ENCODE data around the gene DEFB129.
"Not testable (repeated sequence)": the region's sequence is repeated elsewhere in the genome, so short reads cannot be mapped to it uniquely, and the experiment has no call there.

DEFB129 gene, protein sequence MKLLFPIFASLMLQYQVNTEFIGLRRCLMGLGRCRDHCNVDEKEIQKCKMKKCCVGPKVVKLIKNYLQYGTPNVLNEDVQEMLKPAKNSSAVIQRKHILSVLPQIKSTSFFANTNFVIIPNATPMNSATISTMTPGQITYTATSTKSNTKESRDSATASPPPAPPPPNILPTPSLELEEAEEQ

DNA sequence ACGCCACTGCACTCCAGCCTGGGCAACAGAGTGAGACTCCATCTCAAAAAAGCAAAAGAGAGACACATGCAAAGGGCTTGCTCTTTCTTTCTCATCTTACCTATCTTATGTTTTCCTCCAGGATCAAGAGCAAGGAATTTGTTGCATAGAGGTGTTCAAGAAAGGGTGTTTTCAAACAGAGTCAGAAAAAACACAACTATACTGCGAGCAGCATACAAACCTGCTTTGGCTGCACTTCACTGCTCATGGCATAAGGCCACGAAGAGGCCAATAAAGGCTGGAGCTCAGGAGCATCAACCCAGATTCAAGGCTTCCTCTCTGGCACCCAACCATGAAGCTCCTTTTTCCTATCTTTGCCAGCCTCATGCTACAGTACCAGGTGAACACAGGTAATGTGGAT, at the start of gene DEFB129:
TSS of gene DEFB129 (plus strand) at position 301 of the 400 bp plus-strand sequence. CDS start at position 332, 31 bp downstream.
- DNase-seq (ENCODE audit: low read depth in 1 of 2, low spot score in 1 of 2), result no peak

DNA sequence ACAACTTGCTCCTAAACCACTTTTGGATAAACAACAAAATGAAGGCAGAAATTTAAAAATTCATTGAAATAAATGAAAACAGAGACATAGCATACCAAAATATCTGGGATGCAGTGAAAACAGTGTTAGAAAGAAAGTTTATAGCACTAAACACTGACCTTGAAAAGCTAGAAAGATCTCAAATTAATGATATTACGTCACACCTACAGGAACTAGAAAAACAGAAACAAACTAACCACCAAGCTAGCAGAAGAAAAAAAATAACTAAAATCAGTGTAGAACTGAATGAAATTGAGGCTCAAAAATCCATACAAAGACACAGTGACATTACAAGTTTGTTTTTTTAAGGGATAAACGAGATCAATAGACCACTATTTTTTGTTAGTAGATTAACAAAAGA, 42.8 kb upstream of the DEFB129 start:
- DNase-seq (ENCODE audit: low read depth in 1 of 2, low spot score in 1 of 2), result no peak

DNA sequence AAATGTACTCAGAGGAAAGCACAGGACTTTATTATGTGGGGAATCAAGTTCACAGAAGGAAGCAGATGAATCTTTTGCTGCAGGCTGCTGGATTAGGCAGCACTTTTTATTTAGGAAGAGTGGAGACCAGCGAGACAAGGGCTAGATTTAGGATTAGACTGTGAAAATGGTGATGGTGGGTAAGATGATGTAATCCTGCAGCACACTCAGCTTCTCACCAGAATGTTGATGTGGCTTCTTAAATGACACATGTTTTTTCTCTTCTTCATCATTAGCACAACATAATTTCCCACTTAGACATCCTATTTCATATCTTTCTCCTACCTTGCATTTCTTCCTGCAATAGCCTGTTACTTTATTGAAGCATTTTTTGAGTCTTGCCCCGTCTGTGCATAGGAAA, 39.3 kb upstream of the DEFB129 start:
- DNase-seq (ENCODE audit: low read depth in 1 of 2, low spot score in 1 of 2), result no peak

DNA sequence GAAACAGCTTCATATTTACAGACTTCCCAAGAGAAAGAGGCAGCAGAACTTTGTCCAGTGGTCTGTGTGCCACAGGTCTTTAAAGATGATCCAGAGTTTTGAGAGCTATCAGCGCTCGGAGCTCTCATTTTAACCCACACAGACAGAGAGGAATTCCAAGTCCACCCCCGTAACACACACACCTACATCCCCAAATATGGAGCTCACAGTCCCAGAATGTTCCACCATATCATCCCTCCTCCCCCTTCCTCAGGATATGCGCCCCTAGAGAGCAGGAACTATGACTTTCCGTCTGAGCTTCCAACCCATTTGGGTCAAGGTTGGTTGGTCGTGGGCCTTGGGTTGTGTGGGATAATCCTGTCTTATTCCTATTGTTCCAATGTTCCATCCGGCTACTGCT, 37.4 kb upstream of the DEFB129 start, which contains the start of gene DEFB128:
TSS of gene DEFB128 (minus strand) at position 101 of the 400 bp plus-strand sequence. CDS start at position 13, 88 bp downstream.
- DNase-seq (ENCODE audit: low read depth in 1 of 2, low spot score in 1 of 2), result no peak

DNA sequence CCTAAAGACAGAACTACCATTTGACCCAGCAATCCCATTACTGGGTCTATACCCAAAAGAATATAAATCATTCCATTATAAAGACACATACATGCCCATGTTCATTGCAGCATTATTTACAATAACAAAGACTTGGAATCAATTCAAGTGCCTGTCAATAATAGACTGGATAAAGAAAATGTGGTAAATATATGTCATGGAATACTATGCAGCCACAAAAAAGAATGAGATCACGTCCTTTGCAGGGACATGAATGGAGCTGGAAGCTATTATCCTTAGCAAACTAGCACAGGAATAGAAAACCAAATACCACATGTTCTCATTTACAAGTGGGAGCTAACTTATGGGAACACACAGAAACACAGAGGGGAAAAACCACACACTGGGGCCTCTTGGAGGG, 28.8 kb upstream of the DEFB129 start:
- DNase-seq (ENCODE audit: low read depth in 1 of 2, low spot score in 1 of 2), result no peak

DNA sequence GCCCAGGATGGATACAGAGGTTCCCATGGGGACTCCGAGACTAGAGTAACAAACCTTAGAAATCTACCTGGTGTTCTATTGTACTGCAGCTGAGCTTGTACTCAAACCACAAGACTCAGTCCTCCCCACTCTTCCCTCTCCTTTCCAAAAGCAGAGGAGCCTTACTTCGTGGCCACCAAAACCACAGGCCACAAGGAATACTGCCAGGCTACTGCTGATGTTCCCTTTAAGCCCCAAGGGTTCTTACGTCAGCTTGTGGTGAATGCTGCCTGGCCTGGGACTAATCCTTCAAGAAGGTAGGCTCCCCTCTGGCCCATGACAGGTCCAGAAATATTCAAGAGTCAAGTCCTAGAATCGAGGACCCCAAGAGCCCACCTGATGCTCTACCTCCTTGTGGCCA, 27.1 kb upstream of the DEFB129 start:
- no peak for DNase-seq (ENCODE audit: low read depth in 1 of 2, low spot score in 1 of 2)

DNA sequence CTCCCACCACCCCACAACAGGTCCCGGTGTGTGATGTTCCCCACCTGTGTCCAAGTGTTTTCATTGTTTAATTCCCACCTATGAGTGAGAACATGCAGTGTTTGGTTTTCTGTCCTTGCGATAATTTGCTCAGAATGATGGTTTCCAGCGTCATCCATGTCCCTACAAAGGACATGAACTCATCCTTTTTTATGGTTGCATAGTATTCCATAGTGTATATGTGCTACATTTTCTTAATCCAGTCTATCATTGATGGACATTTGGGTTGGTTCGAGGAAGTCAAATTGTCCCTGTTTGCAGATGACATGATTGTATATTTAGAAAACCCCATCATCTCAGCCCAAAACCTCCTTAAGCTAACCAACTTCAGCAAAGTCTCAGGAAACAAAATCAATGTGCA, 23.4 kb upstream of the DEFB129 start:
- DNase-seq (ENCODE audit: low read depth in 1 of 2, low spot score in 1 of 2), result not testable (repeated sequence)

DNA sequence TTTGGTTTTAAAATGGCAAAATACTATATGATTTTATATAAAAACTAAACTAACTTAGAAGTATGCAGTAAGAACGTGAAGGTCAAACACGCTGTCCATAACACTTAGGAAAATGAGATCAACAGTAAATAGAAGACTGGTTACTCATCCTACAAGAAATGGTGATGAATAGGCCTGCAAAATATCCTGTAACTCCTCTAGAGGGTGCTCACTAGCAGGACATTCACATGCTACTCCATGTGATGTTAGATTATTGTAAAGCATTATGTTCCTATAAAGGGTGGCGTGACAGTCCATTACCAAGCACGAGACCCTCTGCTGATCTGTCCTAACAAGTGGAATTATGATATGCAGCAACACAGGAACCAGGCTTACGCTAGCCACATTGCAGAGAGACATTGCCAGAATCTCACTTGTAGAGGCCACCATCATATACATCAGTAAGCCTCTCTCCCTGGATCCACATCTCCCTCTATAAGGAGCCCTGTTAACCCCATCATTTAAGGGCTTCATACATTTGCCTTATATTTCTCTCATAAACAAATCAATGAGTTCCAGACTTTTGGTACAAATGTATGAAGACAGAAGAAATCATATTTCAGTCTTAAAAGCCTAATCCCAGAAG, 18.0 kb upstream of the DEFB129 start:
- DNase-seq (ENCODE audit: low read depth in 1 of 2, low spot score in 1 of 2), result peak in 1 of 2 donors; percentile 10

DNA sequence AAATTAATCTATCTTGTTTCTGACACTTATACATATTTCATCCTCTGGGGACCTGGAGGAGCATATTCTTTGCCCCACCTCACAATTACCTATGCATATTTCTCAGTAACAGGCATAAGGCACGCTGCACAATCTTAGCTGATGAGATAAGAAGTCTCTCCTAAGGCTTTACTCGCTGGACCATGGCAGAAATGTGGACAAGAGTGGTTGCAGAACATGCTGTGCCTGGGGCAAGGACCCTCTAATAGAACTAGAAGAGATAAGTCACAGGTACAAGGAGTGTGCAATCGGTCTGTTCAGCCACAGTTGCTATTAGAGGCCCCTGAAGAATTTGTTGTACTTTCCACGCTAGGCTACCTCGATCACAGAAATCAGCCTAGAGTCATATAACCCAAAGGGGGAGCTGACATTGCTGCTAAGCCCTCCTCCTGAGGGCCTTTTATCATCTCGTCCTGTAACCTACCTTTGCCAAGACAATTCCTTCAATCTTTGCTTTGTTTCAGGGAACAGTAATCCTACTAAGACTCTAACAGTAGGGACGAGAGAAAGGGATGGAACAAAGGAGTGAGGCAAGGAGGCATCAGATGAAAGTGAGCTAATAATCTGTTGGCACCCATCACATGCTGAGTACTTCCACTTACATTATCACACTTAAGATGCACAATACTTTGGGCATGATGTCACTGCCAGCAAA, 16.1 kb upstream of the DEFB129 start:
- DNase-seq (ENCODE audit: low read depth in 1 of 2, low spot score in 1 of 2), result no peak

DNA sequence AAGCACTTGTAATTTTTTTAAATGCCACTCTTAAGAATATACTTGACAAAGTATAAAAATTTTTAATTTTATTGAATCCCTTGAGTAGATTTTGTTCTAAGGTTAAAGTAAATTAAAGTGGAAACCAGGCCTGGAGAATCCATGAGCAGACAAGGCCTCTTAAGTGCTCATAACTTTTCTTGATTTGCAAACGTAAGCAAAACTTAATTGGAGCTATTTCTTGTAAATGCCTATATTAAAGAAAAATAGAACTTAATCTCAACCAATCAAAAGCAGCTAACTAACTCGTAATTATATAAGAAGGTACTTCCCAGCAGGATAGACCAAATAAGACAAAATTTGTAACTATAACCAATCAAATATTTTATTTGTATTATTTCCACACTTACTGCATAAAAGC, 12.7 kb upstream of the DEFB129 start:
- DNase-seq (ENCODE audit: low read depth in 1 of 2, low spot score in 1 of 2), result no peak

DNA sequence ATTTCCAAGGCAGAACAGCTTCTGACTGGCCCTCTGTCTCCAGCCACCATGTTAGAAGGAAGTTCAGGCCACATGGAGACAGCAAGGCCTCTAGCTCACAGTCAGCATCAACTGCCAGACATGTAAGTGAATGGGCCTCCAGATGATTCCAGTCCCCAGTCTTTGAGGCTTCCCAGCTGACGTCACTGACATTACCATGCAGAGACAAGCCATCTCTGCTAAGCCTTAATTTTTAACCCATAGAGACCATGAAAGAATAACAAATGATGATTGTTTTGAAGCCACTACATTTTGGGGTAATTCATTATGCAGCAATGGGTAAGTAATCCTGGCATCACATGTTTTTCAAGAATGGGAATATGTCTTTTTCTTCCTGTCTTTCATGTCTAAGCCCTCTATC, 11.3 kb upstream of the DEFB129 start:
- DNase-seq (ENCODE audit: low read depth in 1 of 2, low spot score in 1 of 2), result no peak

DNA sequence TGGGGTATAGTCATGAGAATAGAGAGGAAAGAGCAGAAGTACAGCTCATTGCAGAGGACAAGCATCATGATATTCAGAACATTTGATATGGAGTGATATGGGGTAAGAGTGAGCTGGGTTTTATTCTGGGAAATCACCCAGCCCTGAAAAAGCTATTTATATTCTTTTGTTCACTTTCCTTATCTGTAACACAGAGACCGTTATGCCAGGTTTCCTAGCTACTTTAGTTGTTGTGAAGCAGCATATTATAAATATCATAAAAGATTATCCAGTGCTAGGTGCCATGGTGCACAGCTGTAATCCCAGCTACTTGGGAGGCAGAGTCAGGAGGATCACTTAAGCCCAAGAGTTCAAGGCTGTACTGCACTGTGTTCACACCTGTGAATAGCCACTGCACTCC, 9.8 kb upstream of the DEFB129 start:
- no peak for DNase-seq (ENCODE audit: low read depth in 1 of 2, low spot score in 1 of 2)

DNA sequence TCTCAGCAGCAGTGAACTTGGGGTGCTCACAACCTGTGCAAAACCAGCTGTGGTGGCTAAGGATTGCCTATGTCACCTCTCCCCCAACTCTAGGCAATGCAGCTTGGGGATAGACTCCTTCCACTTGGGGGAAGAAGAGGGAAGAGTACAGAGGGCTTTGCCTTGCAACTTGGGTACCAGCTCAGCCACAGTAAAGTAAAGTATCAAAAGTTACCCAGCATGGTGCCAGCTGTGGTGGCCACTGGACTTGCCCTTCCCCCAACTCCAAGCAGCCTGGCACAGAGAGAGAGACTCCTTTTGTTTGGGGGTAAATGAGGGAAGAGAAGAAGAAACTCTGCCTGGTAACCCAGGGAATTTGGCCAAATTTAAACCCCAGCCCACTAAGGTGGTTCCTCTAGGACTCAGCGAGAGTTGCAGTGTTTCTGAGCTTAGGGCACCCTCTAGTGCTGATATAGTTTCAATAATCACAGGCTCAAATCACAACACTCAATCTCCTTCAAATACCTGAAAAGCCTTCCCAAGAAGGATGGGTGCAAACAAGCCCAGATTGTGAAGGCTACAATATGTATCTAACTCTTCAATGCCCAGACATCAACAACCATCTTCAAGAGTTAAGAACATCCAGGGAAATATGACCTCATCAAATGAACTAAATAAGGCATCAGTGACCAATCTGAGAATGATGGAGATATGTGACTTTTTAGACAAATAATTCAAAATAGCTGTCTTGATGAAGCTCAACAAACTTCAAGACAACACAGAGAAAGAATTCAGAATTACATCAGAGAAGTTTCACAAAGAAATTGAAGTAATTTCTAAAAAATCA, 7.6 kb upstream of the DEFB129 start:
- DNase-seq (ENCODE audit: low read depth in 1 of 2, low spot score in 1 of 2), result no peak

DNA sequence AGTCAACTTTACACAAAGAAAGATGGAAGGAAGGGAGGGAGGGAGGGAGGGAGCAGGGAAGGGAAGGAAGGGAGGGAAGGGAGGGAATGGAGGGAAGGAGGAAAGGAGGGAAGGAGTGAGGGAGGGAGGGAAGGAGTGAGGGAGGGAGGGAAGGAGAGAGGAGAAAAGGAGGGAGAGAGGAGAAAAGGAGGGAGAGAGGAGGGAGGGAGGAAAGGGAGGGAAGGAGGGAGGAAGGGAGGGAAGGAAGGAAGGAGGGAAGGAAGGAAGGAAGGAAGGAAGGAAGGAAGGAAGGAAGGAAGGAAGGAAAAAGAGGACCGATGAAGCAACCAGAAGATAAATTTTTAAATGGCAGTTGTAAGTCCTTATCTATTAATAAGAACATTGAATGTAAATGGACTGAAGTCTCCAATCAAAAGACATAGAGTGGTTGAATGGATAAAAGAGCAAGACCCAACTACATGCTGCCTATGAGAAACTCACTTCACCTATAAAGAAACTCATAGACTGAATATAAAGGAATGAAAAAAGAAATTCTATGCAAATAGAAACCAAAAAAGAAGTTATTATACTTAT, 5.7 kb upstream of the DEFB129 start:
- no peak for DNase-seq (ENCODE audit: low read depth in 1 of 2, low spot score in 1 of 2)

DNA sequence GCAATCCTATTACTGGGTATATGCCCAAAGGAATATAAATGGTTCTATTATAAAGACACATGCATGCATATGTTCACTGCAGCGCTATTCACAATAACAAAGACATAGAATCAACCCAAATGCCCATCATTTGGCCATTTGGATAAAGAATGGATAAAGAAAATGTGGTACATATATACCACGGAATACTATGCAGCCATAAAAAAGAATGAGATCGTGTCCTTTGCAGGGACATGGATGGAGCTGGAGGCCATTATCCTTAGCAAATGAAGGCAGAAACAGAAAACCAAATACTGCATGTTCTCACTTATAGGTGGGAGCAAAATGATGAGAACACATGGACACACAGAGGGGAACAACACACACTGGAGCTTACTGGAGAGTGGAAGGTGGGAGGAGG, 1.2 kb upstream of the DEFB129 start:
- DNase-seq (ENCODE audit: low read depth in 1 of 2, low spot score in 1 of 2), result not testable (repeated sequence)

DNA sequence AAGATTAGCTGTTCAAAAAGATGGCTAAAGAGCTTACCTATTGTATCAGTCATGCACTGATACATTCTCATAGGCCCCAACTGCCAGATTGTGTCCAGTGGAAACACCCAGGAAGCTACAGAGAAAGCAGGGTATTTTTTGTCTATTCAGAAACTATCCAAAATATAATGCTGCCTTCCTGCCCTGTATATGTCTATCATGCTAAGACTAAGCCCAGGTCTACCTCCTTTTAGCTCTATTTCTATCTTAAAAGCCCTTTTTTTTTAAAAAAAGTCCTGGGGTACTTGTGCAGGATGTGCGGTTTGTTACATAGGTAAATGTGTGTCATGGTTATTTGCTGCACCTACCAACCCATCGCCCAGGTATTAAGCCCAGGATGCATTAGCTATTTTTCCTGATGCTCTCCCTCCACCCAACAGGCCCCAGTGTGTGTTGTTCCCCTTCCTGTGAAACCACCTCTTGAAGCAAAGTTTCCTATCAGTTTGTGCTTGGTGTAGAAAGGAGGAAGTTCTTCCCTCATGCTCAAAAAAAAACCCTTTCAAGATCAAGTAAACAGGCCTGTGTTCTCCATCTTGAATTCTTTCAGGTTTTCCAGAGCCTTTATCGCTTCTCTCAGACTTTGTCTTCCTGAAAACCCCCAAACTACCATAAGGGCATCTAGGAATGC, 514 bp downstream of the DEFB129 start:
- DNase-seq (ENCODE audit: low read depth in 1 of 2, low spot score in 1 of 2), result no peak

DNA sequence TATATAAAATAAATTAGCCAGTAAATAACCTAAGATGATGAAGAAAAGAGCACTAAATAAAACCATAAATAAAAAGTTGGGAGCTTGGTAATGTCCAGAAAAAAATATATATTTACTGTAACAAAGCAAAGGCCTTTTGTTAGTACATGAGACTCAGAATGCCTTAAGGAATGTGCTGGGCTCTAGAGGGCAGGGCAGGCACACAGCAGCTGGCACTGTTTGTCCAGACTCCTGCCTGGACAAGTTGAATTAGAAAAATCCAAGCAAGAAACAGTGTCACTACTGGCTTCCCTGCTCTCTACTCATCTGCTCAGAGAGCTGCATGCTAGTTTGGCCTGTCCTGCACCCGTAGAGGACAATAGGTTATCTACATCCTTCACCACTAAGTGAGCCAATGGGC, 8.8 kb downstream of the DEFB129 start:
- DNase-seq (ENCODE audit: low read depth in 1 of 2, low spot score in 1 of 2), result no peak

DNA sequence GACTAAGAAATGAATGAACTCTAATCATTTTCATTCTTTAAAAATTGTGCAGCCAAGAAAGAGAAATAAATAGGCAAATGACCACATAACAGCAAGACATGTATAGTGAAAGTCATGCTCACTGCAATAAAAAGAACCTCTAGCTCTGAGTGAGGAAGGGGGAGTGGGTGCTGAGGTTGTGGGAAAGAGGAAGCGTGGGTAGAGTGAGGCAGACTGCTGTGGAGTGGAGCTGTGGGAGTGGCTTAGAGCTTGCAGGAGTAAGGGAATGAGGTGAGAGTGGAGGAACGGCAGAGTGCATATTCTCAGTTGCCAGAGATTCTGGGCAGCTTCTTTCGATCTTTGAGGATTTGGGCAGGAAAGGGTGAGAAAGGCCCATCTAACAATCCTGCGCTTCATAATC, 10.4 kb downstream of the DEFB129 start:
- DNase-seq (ENCODE audit: low read depth in 1 of 2, low spot score in 1 of 2), result no peak

DNA sequence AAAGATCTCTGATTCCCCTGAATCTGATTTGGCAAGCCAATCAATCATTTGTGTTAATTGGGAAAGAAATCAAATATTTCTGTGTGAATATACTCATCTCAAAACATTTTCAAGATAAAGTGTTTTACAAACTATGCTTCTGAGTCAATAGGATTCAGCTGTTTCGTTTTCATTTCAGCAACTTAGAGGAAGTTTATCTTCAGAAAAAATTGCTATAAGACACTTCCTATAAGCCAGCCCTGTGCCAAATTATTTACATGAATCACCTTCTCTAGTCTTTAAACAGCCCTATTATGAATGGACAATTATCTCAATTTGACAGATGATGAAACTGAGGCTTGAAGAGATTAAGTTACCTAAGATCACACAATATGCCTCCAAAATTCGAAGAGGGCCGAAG, 10.9 kb downstream of the DEFB129 start:
- DNase-seq (ENCODE audit: low read depth in 1 of 2, low spot score in 1 of 2), result no peak

DNA sequence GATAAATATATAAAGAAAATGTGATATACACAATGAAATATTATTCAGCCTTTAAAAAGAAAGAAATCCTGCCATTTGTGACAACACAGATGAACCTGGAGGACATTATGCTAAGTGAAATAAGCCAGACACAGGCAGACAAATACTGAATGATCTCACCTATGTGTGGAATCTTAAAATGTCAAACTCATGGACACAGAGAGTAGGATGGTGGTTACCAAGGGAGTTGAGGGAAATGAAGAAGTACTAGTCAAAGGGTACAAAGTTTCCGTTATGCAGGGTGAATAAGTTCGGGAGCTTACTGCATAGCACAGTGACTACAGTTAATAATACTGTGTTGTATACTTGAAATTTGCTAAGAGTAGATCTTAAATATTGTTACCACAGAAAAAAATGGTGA, 15.8 kb downstream of the DEFB129 start:
- no peak for DNase-seq (ENCODE audit: low read depth in 1 of 2, low spot score in 1 of 2)

DNA sequence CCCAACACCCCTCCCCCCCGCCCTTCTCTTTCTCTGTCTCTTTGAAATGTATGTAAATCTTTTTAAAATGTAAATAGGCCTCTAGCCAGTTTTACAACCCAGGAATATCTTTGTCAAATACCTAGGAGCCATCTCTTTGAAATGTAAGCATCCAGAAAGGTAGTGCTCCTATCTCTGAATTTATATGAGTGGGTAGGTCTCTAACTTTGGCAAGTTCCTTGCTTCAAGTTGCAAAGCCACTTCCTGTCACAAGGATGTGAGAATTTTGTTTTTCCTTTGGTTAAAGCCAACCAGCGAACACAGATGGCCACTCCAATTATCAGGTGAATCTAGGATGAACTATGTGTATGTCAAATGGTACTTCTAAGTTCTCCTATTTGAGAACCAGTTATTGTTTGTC, 24.3 kb downstream of the DEFB129 start:
- no peak for DNase-seq (ENCODE audit: low read depth in 1 of 2, low spot score in 1 of 2)
